HuH-7 (cell line): ENCODE results near the gene ARVCF.
"Not testable (repeated sequence)": the region's sequence is repeated elsewhere in the genome, so short reads cannot be mapped to it uniquely, and the experiment has no call there.

Source experiments
- DNase-seq: peaks from one replicate; pipeline ENCODE4 v3.0.0; 2011; ENCODE audit warnings: low spot score

ARVCF gene

DNA sequence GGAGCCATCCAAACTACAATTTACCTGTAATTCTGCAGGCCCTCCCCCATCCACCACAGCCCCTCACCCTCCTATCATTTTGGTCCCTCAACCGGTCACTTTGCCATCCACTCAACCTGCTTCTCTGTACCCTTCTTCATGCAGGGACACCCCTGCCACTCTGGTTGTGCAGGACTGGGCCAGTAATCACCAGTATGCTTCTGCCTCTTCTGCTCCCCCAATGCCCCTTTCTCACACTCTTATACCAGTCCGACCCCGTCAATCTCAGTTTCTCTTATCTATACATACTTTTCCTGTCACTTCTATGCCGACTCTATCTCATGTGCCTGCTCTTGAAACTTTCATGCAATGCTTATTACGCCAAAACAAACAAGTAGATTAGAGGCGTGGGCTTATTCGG is 80.1 kb downstream of the ARVCF start:
- no peak for DNase-seq

DNA sequence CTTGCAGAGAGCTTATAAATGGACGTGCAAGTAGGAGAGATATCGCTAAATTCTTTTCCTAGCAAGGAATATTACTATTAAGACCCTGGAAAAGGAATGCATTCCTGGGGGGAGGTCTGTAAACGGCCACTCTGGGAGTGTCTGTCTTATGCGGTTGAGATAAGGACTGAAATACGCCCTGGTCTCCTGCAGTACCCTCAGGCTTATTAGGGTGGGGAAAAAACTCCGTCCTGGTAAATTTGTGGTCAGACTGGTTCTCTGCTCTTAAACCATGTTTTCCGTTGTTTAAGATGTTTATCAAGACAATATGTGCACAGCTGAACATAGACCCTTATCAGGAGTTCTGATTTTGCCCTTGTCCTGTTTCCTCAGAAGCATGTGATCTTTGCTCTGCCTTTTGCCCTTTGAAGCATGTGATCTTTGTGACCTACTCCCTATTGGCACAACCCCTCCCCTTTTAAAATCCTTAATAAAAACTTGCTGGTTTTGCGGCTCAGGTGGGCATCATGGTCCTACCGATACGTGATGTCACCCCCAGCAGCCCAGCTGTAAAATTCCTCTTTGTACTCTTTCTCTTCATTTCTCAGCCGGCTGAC is 81.4 kb downstream of the ARVCF start:
- not testable (repeated sequence) for DNase-seq

DNA sequence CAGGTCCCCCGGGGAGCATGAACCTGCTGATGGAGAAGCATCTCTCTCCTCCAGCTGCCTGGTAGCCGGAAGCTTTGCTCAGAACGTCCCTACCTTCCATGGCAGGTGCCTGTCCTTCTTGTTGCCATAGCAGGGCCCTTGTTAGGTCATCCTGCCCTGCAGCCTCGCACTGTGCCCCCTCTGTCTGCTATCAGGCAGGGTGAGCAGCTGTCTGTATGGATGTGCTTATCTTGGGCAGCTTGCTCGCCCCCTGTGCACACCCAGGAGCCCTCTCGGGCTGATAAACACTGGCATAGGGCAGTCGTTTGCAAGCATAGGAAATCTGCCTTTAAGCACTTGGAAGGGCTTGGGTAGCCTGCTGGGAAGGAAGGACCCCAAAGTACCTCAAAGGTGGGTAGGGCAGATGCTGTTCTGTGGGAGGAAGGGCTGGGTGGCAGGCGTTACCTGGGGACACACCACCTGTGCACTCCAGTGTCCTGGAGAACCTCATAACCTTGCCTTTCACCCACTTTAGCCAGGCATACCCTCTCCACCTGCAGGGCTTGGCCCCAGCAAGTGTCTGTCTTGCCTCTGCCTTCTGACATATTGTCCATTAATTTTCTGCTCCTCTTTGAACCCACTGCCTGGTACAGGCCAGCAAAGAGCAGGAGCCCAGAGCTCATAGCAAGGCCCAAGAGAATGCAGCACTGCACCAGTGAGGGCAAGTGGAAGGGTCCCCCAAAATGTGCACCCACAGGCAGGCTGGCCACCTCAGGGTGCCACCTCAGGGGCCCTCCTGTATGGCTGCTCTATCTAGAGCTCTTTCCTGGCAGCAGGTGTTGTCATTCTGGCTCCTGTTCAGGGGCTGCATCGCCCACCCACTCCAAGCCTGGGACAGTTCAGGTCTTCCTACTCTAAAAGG is 83.0 kb downstream of the ARVCF start:
- no peak for DNase-seq

DNA sequence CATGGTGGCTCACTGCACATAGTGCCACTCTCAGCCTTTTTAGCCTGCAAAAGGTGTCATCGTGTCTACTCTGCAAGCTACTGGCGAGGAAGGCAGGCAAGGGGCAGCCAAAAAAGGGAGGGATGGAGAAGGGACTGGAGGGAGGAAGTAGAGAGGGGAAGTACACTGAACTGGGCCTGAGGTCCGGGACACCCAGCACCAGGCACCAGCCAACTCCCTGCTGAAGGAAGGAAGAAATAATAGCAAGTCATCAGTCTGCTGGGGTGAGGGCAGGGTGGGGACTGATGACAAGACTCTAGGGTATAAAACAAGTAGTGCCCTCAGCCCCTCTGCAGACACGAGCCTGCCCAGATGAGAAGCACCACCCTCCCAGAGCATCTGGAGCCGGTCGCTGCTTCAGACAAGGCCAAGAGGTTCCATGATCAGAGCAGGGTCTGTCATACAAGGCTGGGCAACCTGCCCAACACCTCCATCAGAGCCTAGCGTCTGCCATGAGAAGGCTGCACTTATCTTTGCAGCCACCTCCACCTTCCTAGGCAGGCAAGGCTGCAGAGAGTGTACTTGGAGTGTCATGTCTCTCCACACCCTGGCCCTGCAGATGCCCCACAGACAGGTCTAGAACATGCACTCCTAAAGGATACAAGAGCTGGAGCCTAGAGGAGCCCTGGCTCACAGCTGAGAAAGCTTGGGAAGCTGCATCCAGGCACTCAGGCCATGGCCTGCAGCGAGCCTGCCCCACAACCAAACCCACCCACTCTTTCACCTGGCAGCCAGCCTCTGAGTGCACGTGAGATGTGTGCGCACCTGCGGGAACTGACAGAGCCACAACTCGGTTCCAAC is 84.0 kb downstream of the ARVCF start:
- DNase-seq = no peak

DNA sequence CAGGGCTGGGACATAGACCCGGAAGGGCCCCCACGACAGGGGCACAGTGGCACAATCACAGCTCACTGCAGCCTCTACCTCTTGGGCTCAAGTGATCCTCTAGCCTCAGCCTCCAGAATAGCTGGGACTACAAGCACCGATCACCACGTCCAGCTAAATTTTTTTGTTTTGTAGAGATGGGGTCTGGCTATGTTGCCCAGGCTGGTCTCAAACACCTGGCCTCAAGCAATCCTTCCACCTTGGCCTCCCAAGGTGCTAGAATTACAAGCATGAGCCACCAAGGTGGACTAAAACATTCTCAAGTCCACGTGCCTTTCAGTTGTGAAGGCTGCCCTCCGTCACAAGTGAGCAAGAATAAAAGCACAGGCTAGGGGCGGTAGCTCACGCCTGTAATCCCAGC is 85.1 kb downstream of the ARVCF start:
- DNase-seq = no peak

DNA sequence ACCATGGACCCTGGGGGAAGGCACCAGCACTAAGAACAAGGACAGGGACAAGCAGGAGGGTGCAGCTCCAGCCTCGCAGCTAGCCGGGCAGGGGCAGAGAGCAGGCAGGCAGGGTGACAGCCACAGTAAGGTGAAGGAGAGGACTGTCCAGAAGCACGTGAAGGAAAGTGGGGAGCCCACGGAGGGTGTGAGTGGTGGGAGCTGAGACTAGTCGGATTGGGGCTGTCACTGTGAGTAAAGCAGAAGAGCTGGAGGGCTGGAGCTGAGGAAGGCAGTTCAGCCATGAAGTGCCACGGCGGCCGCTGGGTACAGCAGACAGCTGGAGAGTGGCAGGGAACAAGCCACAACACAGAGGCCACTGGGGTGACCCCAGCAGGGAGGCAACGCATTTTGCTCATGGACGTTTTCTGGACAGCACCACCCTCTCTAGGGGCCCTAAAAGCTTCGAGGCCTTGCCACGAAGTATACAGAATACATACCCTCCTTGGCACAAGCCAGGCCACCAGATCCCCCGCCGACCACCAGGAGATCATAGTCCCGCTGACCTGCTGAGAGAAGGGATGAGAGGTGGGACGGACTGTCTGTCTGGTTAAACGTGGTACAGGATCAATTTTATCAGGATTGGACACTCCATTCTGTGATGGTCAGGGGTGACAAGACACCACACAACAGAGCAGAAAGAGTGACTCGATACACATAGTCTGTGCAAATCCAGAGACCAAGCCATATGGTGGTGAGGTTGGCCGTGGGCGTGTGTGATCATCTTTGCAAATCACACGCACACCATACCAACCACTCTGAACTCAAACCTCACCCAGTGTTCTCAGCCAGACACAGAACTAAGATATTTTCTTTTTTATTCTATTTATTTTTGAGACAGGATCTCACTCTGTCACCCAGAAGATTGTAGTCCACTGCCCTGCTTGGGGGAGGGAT is 85.8 kb downstream of the ARVCF start:
- no peak for DNase-seq

DNA sequence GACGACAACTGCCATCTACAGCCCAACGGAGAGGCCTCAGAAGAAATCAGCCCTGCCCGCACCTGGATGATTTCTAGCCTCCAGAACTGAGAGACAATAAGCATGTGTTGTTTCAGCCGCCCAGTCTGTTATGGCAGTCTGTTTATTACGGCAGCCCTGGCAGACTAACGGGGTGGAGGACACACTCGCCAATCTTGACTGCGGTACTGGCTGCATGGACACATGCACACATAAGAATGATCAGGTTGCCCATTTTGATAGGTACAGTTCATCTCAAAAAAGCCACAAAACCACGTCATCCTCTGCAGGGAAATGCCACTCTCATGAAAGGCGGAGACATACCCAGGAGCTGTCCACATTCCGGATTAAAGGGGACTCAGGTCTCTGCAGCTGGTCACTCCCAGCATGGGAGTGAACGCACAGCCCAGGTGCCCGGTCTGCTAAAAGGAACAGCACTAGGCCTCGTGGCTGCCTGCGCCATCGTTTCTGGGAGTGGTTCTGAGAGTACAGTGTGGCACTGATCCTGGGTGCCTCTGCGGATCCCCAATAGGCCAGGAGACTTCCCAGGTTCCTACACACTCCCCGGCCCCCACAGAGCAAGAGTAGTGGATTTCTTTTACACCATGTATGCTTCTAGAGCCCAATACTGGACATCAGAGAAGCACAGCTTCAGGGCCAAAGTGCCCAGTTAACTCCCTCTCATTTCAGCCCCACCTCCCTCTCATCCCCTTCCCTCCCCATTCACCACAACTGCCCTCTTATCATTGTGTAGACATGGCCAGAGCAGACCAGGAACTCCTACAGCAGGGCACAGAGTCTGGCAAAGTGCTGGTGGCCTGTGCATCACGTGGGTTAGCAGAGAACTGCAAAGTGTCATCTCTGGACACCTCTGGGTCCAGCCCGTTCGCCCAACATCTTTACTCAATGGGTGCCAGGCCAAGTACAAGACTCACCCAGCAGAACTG is 86.8 kb downstream of the ARVCF start:
- DNase-seq = no peak

DNA sequence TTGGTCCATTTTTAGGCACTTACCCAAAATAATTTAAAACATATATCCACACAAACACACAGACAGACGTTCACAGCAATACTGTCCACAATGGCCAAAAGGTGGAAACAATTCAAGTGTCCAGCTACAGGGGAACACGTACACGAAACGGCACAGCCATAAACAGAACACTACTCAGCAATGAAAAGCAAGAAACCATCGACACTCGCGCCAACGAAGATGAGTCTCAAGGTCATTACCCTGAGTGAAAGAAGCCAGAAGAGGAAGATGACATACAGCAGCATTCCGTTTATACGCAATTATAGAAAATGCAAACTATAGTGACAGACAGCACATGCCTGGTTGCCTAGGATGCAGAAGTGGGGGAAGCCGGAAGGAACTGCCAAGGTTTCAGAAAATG is 88.4 kb downstream of the ARVCF start:
- no peak for DNase-seq

DNA sequence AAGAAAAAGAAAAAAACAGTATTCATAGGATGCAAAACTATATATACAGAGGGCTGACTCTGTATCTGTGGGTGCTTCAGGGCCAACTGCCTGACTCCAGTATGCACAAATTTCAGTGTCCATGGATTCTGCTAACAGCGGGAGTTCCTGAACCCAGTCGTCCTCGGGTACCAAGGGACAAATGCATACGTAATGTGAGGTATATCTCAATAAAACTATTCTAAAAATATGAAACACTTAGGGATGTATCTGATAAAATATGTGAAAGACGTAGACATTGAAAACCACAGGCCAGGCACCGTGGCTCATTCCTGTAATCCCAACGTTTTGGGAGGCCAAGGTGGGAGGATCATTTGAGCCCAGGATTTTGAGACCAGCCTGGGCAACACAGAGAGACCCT is 88.9 kb downstream of the ARVCF start:
- DNase-seq = no peak

DNA sequence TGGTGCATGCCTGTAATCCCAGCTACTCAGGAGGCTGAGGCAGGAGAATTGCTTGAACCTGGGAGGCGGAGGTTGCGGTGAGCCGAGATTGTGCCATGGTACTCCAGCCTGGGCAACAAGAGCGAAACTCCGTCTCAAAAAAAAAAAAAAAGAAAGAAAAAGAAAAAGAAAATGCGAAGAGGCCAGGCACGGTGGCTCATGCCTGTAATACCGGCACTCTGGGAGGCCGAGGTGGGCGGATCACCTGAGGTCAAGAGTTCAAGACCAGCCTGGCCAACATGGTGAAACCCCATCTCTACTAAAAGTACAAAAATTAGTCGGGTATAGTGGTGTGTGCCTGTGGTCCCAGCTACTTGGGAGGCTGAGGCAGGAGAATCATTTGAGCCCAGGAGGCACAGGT is 90.6 kb downstream of the ARVCF start:
- DNase-seq = not testable (repeated sequence)

DNA sequence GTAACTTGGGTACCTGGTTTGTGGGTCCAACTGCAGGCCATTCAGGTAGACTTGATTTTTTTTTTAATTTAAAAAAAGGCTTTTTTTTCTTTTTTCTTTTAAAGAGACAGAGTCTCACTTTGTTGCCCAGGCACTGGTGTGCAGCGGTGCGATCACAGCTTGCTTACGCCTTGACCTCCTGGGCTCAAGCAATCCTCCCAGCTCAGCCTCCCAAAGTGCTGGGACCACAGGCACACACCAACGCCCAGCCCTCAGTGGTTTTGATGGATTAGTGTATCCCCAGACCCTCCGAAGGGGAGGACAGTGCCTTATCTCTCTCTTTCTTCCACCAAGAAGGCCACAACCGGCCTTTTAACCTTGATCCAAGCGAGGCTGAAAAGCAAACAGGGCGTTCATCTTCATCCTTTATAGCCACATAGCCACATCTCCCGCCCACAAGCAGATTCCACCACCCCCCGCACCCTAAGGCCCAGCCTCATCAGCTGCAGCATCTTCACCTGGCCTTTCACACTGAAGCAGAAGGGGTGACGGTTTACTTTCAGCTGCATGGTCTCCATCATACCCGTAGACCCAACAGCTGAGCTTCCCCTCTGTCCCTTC is 92.6 kb downstream of the ARVCF start:
- DNase-seq = no peak

DNA sequence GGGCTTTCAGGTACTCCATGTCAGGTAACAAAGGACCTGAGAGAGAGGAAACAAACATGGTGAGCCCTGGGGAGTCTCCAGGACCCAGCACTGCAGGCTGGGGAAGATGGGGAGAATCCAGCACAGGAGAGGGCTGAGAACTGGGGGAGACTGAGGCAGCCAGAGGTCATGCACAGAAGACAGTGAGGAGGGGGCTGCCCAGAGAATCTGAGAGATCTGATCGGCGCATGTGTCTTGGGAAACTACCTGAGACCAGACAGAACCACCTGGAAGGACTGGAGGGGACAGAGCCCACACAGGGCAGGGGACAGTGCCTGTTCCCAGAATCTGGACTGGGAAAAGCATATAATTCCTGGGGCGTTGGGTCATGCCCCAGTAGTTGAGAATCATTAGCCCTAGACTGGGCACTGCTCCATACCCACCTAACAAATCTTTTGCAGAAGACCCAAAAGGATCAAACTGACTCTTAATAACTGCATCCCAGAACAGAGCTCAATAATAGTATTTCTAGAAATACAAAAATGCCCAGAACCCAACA is 95.0 kb downstream of the ARVCF start:
- no peak for DNase-seq
